LNCAP (cell line): ENCODE results near the gene LDHB.

Experiments used
- CTCF ChIP-seq: fragments of 450-650 bp; IDR thresholded peaks from 2 replicates; pipeline ENCODE4 v1.5.1; 2017; ENCODE audit warnings: mild to moderate bottlenecking

The LDHB gene

GRCh38 chr12:21615431-21615830, 42.2 kb downstream of the LDHB start:
- no peak for TF ChIP-seq CTCF

- TF ChIP-seq CTCF: no peak
Measured at GRCh38 chr12:21614506-21614905, 43.1 kb downstream of the LDHB start.

- peak; percentile 40; the same call in 1 of the 2 replicates for TF ChIP-seq CTCF
Measured at GRCh38 chr12:21613931-21614330, 43.7 kb downstream of the LDHB start.

GRCh38 chr12:21608196-21608595, 49.4 kb downstream of the LDHB start:
- TF ChIP-seq CTCF: no peak

GRCh38 chr12:21607701-21608100, 49.9 kb downstream of the LDHB start:
- peak; percentile 50 for TF ChIP-seq CTCF

GRCh38 chr12:21606175-21606574, 51.5 kb downstream of the LDHB start:
- TF ChIP-seq CTCF: no peak

- no peak for TF ChIP-seq CTCF
Measured at GRCh38 chr12:21604245-21605101, 53.2 kb downstream of the LDHB start, which contains the start of gene GYS2. TSS of gene GYS2 (minus strand) at chr12:21604847. CDS start at chr12:21604592, 255 bp downstream.
